Endothelial cell (in vitro differentiated cells): Measurements from ENCODE around the gene PLSCR5. TPM values are rescaled to one million over a fixed set of nuclear protein-coding genes. Genes with fewer than 3 reads are reported as not detected.
A peak's percentile ranks its signal among the peaks of the same experiment; 100 is the strongest.

ENCODE experiments used
- DNase-seq: peaks from one replicate; pipeline ENCODE4 v3.0.0; 2021; ENCODE audit warnings: low spot score
- H3K27ac Mint-ChIP-seq: one replicate; pipeline ENCODE4 v1.8.0; 2021; ENCODE audit warnings: mixed read lengths, inconsistent platforms; ENCODE audit not compliant: unreplicated experiment
- H3K27me3 Mint-ChIP-seq: one replicate; pipeline ENCODE4 v1.8.0; 2021; ENCODE audit warnings: mild to moderate bottlenecking, moderate library complexity, mixed read lengths, inconsistent platforms; ENCODE audit not compliant: unreplicated experiment
- H3K36me3 Mint-ChIP-seq: one replicate; pipeline ENCODE4 v1.8.0; 2021; ENCODE audit warnings: mild to moderate bottlenecking, low read depth, mixed read lengths, inconsistent platforms; ENCODE audit not compliant: unreplicated experiment
- H3K4me1 Mint-ChIP-seq: one replicate; pipeline ENCODE4 v1.8.0; 2021; ENCODE audit warnings: mild to moderate bottlenecking, mixed read lengths, inconsistent platforms; ENCODE audit not compliant: unreplicated experiment
- H3K4me3 Mint-ChIP-seq: one replicate; pipeline ENCODE4 v1.8.0; 2021; ENCODE audit warnings: mild to moderate bottlenecking, mixed read lengths, inconsistent platforms; ENCODE audit not compliant: unreplicated experiment
- H3K9me3 Mint-ChIP-seq: one replicate; pipeline ENCODE4 v1.8.0; 2021; ENCODE audit warnings: mixed read lengths, inconsistent platforms; ENCODE audit not compliant: unreplicated experiment
- total RNA-seq: library from RNA; stranded (reverse); fragmentation: NEBNext Ultra II Directional; extraction: Animal tissue kit (Norgen Biotek cat#: 25700); gene quantifications from one replicate; pipeline ENCODE4 v1.2.1, GENCODE V29; 2021; ENCODE audit not compliant: unreplicated experiment
- TF ChIP-seq, protein P1 (sequence below): fragments of 200-600 bp; sonication (generic); IDR thresholded peaks from one replicate; pipeline ENCODE4 v1.5.0; 2021; ENCODE audit warnings: antibody characterized with exemption; ENCODE audit not compliant: unreplicated experiment

PLSCR5 gene
- total RNA-seq, 1 donor from 2014 or later: not detected

DNA sequence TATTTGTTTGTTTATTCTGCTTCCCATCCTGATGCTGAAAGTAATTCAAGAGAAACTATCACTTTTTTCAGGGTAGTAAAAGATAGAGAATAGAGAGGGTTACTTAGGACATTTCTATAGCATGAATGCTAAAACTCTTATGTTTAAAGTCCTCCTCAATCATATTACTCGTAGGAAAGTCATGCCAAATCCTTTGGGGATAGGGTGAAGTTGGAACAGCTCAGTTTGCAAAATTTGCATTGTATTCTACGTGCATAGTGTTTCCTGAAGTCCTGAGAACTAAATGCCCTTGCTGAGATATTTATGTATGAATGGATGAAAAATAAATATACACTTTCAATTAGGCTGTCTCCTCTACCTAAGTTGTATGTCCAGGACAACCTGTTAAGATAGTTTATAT, 14.6 kb downstream of the PLSCR5 start:
- Mint-ChIP-seq H3K4me1 (no peaks in the 10 kb centered on the region), H3K9me3 (no peaks in the 10 kb centered on the region), H3K27me3 (no peaks in the 10 kb centered on the region), H3K36me3 (no peaks in the 10 kb centered on the region), H3K27ac (no peak overlapping the region), H3K4me3 (no peak overlapping the region)
- TF ChIP-seq, protein P1, sequence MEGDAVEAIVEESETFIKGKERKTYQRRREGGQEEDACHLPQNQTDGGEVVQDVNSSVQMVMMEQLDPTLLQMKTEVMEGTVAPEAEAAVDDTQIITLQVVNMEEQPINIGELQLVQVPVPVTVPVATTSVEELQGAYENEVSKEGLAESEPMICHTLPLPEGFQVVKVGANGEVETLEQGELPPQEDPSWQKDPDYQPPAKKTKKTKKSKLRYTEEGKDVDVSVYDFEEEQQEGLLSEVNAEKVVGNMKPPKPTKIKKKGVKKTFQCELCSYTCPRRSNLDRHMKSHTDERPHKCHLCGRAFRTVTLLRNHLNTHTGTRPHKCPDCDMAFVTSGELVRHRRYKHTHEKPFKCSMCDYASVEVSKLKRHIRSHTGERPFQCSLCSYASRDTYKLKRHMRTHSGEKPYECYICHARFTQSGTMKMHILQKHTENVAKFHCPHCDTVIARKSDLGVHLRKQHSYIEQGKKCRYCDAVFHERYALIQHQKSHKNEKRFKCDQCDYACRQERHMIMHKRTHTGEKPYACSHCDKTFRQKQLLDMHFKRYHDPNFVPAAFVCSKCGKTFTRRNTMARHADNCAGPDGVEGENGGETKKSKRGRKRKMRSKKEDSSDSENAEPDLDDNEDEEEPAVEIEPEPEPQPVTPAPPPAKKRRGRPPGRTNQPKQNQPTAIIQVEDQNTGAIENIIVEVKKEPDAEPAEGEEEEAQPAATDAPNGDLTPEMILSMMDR: no peak
- no peak for DNase-seq

DNA sequence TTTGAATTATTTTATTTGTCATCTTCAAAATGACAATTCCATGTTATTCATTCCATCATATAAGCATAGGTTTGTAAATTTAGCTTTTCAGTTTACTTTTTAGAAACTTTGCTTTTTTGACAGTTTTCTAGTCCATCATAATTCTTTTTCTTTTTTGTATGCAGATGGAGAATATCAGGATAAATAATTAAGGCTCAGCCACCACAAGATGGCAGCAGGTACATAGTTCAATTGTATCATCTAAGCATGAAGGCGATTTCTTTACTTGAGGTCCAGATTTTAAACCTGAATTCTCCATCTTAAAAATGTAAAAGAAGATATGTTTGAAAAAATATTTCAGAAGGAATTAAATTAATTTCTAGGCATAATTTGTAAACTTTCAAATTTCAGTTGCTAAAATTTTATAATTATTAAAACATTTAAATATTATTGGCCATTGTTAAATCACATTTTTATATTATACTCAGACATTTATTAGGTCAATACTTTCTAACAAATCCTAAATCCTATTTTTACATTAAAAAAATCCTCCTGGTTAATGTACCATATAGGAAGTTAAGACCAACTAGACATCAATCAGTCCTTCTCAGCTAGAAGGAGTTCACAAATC, 15.1 kb downstream of the PLSCR5 start:
- H3K9me3 Mint-ChIP-seq: no peaks in the 10 kb centered on the region

DNA sequence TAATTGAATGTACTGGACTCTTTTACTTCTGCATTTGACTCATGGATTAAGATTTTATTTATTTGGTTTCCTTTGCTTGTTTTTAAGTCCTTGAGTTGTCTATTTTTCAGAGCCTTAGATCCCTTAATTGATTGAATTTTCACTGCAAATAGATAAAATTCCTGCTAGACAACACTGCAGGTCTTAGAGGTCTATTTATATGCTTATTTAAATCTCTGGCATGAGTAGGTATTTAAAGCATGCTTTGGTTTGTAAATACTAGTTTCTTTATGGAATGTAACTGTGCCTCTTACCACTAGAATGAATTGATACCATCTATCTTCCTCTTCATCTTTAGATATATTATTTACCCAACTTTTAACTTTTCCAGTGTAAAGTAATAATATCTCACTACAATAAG, 20.0 kb downstream of the PLSCR5 start:
- TF ChIP-seq, protein P1: no peak
- H3K4me3 Mint-ChIP-seq: no peak overlapping the region
- H3K27me3 Mint-ChIP-seq: no peaks in the 10 kb centered on the region
- H3K4me1 Mint-ChIP-seq: no peaks in the 10 kb centered on the region
- DNase-seq: no peak
- H3K9me3 Mint-ChIP-seq: no peaks in the 10 kb centered on the region
- no peak overlapping the region for H3K27ac Mint-ChIP-seq
- H3K36me3 Mint-ChIP-seq: peaks cover 8% of the 10 kb centered on the region

More for the DNA sequence above, 15.1 kb downstream of the PLSCR5 start:
- TF ChIP-seq, protein P1: peak; percentile 52
- Mint-ChIP-seq H3K36me3 (no peaks in the 10 kb centered on the region), H3K4me1 (no peaks in the 10 kb centered on the region), H3K27ac (no peak overlapping the region), H3K4me3 (no peak overlapping the region), H3K27me3 (no peaks in the 10 kb centered on the region)
- DNase-seq: peak; percentile 21

DNA sequence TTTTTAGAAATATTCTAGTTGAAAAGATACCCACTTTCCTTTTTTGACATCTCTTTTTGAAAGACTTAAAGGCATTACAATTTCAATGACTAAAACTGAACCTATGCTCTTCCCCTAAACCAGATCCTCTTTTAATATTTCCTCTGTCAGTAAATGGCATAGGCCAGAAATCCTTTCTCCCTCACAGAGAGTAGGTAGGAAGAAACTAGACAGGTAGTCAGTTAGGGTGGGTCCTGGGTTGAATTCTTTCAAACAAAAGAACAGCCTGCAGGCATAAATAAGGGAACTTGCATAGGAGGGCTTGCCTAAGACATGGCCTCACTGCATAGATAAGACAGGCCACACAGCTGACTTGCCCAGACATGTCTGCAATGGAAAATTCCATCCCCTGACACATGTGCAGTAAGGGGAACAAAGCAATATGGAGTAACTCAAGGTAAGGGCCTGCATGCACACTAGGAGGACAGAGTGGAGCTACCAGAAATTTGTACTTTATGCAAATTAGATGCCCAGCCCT, 23.1 kb downstream of the PLSCR5 start:
- Mint-ChIP-seq H3K36me3 (peaks cover 8% of the 10 kb centered on the region), H3K27me3 (no peaks in the 10 kb centered on the region), H3K4me1 (no peaks in the 10 kb centered on the region)

DNA sequence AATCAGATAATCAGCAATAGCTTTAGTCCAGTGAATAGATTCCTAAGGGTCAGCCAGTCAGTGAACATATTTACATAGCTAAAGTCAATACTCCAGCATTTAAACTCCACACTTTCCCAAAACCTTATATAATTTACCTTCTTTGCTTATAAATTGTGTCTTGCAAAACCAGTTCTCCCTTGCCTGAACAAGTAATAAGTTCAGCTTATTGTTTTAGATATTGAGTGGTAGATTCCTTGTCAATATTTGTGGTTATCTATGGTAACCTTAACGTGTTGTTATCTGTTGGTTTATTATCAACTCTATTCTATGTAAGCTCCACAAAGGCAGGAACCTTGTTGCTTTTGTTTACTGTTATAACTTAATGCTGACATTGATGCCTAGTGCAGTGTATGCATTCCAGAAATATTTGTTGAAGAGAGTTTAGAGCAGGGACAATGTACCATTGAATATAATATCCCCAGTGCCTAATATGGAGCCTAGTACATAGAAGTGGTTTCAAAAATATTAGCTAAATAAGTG, 24.0 kb downstream of the PLSCR5 start:
- Mint-ChIP-seq H3K27ac (no peak overlapping the region), H3K9me3 (no peaks in the 10 kb centered on the region), H3K36me3 (peaks cover 8% of the 10 kb centered on the region), H3K4me1 (no peaks in the 10 kb centered on the region), H3K27me3 (no peaks in the 10 kb centered on the region), H3K4me3 (no peak overlapping the region)
- no peak for DNase-seq
- TF ChIP-seq, protein P1: no peak

More for the DNA sequence above, 23.1 kb downstream of the PLSCR5 start:
- DNase-seq: no peak
- no peak overlapping the region for H3K4me3 Mint-ChIP-seq
- H3K27ac Mint-ChIP-seq: no peak overlapping the region
- no peaks in the 10 kb centered on the region for H3K9me3 Mint-ChIP-seq
- TF ChIP-seq, protein P1: no peak
